HAP-1 (cell line): Measurements from ENCODE around the gene WIPF3.
A peak's percentile ranks its signal among the peaks of the same experiment; 100 is the strongest.

Source experiments
- DNase-seq, 2 experiments: peaks; one replicate each; pipeline ENCODE4 v3.0.0-alpha.2; 2016 to 2020; ENCODE audit warnings: low spot score in 2 of 2
- H3K27me3 ChIP-seq: fragments of 250-450 bp; sonication (Bioruptor Pico); 2 replicates; pipeline ENCODE4 v1.5.1; 2020; ENCODE audit warnings: low read depth, mild to moderate bottlenecking, moderate library complexity
- H3K36me3 ChIP-seq: fragments of 250-450 bp; sonication (Bioruptor Pico); replicated peaks from 2 replicates; pipeline ENCODE4 v1.5.1; 2020; ENCODE audit warnings: mild to moderate bottlenecking
- H3K4me1 ChIP-seq: fragments of 250-450 bp; sonication (Bioruptor Pico); 2 replicates; pipeline ENCODE4 v1.5.1; 2020; ENCODE audit warnings: mild to moderate bottlenecking
- H3K4me3 ChIP-seq: fragments of 250-450 bp; sonication (Bioruptor Pico); 2 replicates; pipeline ENCODE4 v1.5.1; 2020; ENCODE audit warnings: mild to moderate bottlenecking, moderate library complexity
- H3K9me3 ChIP-seq: fragments of 250-450 bp; sonication (Bioruptor Pico); 2 replicates; pipeline ENCODE4 v1.5.1; 2020; ENCODE audit warnings: mild to moderate bottlenecking, moderate library complexity
- in situ Hi-C: fragments of 300-500 bp; cut with MboI; formaldehyde crosslinking; loops from 3 replicates; pipeline ENCODE4 v1.14.3; 2020; ENCODE audit warnings: low sequenced_read_pairs, inconsistent platforms, mixed read lengths

WIPF3 gene

DNA sequence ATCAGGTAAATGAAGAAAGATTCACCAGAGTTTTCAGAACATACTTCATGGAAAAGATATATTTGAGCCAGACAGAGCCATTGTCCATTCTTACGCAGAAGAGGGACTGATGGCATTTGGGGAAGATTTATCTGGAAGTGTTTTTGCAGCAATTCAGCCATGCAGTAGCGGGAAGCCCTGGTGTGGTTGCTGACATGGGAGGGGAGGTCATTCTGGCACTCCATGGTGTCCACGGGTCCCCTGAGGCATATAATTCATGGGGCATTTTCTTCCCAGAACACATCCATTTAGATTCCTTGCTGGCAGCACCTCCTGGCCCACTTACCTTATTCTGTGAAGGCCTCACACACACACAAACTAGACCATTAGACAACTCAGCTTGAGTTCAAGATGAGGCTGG is 55.6 kb downstream of the WIPF3 start:
- in situ Hi-C loops = no loop called here

DNA sequence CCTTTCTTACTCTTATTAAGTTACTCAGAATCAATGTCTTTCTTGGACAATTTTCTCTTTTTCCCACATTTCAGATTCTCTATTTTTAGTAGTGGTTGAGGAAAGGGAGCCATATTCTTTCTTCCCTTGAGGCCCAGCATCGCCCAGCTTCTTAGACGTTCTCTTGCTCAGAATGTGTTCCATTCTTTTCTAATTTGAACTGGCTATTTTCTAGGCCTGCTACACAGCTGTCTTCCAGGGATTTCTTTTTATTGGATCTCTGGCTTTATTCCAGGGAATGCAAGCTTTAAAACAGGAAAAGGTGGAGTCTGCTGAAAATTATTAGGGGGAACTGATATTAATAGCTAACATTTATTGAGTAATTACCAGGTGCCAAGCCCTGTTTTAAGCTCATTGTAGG is 58.3 kb downstream of the WIPF3 start:
- in situ Hi-C loops = no loop called here
- Histone ChIP-seq H3K9me3 (no peaks in the 10 kb centered on the region), H3K4me3 (no peak overlapping the region), H3K36me3 (no peaks in the 10 kb centered on the region), H3K4me1 (no peaks in the 10 kb centered on the region), H3K27me3 (no peaks in the 10 kb centered on the region)
- no peak for DNase-seq

More for the DNA sequence above, 55.6 kb downstream of the WIPF3 start:
- no peaks in the 10 kb centered on the region for H3K9me3 ChIP-seq
- no peak overlapping the region for H3K4me3 ChIP-seq
- no peaks in the 10 kb centered on the region for H3K4me1 ChIP-seq
- no peaks in the 10 kb centered on the region for H3K36me3 ChIP-seq
- H3K27me3 ChIP-seq = no peaks in the 10 kb centered on the region
- no peak for DNase-seq

DNA sequence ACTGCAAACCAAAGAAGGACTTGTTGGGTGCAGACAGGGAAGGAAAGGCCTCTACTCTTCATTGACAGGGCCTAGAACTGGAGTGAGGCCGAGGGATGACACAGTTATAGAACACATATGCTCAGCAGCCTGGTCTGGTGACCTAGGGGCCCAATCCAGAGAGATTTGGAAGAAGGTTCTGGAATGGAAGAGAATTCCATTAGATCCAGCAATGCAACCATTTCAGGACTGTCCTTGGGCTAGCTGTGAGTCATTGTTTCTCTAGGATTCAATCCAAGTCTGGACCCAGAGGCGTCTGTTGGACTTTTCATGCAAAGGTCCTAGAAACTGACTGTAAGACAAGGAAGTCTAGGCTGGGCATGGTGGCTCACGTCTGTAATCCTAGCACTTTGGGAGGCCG is 59.2 kb downstream of the WIPF3 start:
- no peaks in the 10 kb centered on the region for H3K36me3 ChIP-seq
- DNase-seq = no peak
- no peaks in the 10 kb centered on the region for H3K9me3 ChIP-seq
- H3K4me1 ChIP-seq = no peaks in the 10 kb centered on the region
- H3K4me3 ChIP-seq = no peak overlapping the region
- H3K27me3 ChIP-seq = no peaks in the 10 kb centered on the region
- in situ Hi-C loops = no loop called here

DNA sequence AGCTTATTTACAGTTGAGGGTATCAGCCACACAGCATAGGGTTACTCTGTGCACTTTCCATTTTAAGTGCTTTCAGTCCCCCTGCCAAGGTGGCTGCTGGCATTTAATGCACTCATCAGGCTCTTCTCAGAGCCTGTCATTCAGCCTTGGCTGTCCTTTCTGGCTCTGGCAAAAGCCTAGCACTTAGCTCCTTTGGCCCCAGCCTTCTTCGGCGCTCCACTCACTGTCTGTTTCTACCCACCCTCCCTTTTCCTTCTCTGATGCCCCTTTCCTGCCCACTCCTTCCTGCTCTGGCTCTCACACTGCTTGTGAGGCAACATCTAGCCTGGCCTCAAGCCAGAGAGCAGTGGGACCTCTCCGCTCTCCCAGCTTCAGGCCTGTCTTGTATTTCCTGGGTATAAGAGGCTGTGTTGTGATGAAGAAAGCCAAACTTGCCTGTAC is 60.2 kb downstream of the WIPF3 start:
- no peak for DNase-seq
- in situ Hi-C loops = no loop called here
- Histone ChIP-seq H3K4me1 (no peaks in the 10 kb centered on the region), H3K9me3 (no peaks in the 10 kb centered on the region), H3K36me3 (no peaks in the 10 kb centered on the region), H3K27me3 (no peaks in the 10 kb centered on the region), H3K4me3 (no peak overlapping the region)

DNA sequence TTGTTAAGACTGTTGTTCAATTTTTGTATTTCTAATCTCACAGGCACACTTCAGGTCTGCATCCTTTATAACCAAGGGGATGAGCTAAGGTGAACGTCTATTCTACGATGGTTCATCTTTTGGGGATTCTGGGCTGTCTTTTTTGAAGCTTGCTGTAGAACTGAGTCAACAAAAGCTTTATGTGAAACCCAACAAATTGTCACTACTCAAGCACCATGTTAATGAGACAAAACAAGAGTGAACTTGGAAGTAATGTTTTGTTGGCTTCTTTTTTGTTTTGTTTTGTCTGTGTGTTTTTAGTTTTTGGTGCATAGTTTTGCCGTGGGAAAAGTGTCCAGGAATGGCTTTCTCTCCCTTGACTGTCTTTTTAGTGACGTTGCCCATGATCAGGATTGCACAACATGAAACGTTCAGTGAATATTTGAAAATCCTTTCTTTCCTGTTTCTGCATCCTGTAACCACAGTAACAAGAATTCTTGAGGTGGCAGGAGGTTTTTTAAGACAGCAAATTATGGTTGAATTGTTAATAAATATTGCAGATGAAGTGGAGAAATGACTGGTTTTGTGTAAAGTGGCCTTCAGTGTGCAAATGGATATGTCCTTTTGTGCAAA is 65.6 kb downstream of the WIPF3 start:
- Histone ChIP-seq H3K4me3 (no peak overlapping the region), H3K36me3 (0 out of 2 replicates have a peak, but pooled peaks cover 3% of the 10 kb centered on the region), H3K4me1 (no peaks in the 10 kb centered on the region), H3K27me3 (no peaks in the 10 kb centered on the region), H3K9me3 (no peaks in the 10 kb centered on the region)
- in situ Hi-C loops = no loop called here
- DNase-seq = no peak

DNA sequence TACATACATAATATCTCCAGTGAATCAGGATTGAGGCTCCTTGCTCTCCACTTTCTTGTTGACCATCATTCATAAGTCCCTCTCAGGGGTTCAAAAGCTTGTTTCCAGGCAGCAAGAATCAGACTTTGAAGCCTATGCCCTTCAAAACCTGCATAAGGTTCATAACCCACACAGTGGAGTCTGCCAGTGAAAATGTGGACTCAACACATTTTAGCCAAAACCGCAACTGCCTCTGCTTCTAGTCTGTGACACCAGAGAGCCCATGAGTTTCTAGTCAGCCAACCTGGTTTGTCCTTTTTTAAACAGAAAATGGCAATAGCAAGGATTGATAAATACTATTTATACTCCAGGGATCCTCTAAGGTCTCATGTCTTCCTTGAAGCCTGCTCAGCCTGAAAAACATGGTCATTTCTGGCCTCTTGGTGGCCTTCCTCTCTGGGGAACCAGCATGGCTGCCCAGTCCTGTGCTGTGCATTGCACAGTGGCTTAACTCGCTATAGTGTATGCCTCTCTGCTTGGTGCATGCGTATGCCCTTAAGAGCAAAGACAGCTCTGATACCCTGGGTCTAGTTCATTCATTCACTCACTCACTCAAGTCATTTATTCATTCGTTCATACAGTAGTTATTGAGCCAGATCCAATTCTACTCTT is 67.5 kb downstream of the WIPF3 start:
- Histone ChIP-seq H3K4me1 (no peaks in the 10 kb centered on the region), H3K27me3 (no peaks in the 10 kb centered on the region), H3K9me3 (no peaks in the 10 kb centered on the region), H3K36me3 (0 out of 2 replicates have a peak, but pooled peaks cover 3% of the 10 kb centered on the region), H3K4me3 (no peak overlapping the region)
- in situ Hi-C loops = no loop called here
- no peak for DNase-seq

DNA sequence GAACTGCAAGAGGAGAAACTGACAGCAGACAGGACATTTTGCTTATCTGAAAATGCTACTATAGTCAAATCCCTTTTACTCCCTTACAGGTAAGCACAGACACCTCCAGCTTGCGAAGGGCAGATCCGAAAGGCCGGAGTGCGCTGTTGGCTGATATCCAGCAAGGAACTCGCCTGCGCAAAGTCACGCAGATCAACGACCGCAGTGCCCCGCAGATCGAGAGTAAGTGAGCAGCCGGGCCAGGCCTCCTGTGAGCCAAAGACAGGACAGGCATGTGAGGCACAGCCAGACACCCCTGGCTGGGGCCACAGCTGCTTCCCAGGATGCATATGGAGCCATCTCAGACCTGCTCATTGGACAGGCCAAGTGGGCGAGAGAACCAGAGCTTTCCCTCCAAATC is 69.4 kb downstream of the WIPF3 start:
- H3K9me3 ChIP-seq = no peaks in the 10 kb centered on the region
- H3K36me3 ChIP-seq = peaks cover 9% of the 10 kb centered on the region; the same call in 1 of the 2 replicates
- no peak for DNase-seq
- in situ Hi-C loops = no loop called here
- H3K4me1 ChIP-seq = no peaks in the 10 kb centered on the region
- no peaks in the 10 kb centered on the region for H3K27me3 ChIP-seq
- no peak overlapping the region for H3K4me3 ChIP-seq

DNA sequence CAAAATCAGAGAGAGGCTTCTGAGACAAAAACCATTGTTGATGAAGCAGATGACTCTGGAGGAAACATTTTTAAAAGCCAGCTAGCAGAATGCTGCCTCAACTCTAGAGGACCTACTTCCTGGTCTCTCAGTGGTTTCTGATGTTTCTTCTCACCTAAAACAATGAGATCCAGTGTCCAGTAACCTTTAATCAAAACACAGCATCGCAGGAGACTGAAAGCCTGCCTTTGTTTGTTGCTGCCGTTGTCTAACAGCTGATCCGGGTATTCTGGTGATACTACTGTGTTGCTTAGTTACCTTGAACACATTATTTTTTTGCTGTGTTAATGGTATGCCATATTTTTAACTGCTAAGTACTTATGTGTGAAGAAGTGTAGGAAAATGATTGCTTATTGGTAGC is 70.9 kb downstream of the WIPF3 start:
- H3K36me3 ChIP-seq = peaks cover 9% of the 10 kb centered on the region; the same call in 1 of the 2 replicates
- no peak overlapping the region for H3K4me3 ChIP-seq
- no peaks in the 10 kb centered on the region for H3K4me1 ChIP-seq
- no peaks in the 10 kb centered on the region for H3K27me3 ChIP-seq
- no peak for DNase-seq
- in situ Hi-C loops = no loop called here
- H3K9me3 ChIP-seq = no peaks in the 10 kb centered on the region

DNA sequence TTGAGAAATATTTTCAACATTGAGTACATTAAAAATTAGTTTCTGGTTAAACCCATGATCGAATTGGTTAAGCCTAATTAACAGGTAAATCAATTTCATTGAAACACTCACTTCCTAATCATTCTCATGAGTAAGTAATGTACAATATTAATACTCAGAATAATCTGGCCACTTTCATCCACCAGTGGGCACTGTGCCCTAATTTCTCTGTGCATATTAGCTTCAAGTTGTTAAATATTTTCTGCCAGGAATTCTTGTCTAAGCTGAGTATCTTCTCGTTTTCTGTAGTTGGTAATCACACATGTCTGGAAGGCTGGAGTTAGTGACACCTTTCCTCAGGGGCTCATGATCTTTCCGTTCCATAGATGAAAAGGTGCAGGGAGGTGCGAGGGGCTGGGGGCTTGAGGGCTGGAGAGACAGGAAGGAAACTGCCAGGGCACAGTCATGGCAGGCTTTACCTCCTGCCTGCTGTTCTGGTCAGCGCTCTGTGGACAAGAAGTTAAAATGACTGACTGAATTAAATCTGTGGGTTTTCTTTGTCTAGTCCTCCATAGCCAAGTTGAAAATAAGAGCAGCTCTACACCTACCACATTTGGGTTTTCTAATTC is 71.9 kb downstream of the WIPF3 start:
- in situ Hi-C loops = no loop called here

DNA sequence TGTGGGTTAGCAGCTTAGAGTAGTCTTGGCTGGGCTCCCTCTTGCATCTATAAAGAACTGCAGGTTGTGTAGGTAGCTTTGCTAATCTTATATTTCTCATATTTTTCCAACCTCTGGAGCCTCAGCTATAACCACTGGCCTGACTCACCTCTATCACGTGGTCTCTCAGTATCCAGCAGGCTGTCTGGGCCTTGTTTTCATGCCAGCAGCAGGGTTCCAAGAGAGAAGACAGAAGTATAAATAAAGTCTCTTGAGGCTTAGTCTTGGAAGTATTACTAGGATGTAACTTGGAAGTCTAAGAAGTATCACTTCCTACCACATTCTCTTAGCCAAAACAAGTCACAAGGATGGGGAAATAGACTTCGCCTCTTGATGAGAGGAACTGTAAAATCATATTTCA is 73.3 kb downstream of the WIPF3 start:
- H3K36me3 ChIP-seq = peaks cover 9% of the 10 kb centered on the region; the same call in 1 of the 2 replicates
- no peak for DNase-seq
- in situ Hi-C loops = no loop called here

More for the DNA sequence above, 71.9 kb downstream of the WIPF3 start:
- Histone ChIP-seq H3K4me1 (no peaks in the 10 kb centered on the region), H3K9me3 (no peaks in the 10 kb centered on the region), H3K27me3 (no peaks in the 10 kb centered on the region), H3K36me3 (peaks cover 9% of the 10 kb centered on the region; the same call in 1 of the 2 replicates), H3K4me3 (no peak overlapping the region)
- DNase-seq = peak in 1 of 2 experiments; percentile 26

DNA sequence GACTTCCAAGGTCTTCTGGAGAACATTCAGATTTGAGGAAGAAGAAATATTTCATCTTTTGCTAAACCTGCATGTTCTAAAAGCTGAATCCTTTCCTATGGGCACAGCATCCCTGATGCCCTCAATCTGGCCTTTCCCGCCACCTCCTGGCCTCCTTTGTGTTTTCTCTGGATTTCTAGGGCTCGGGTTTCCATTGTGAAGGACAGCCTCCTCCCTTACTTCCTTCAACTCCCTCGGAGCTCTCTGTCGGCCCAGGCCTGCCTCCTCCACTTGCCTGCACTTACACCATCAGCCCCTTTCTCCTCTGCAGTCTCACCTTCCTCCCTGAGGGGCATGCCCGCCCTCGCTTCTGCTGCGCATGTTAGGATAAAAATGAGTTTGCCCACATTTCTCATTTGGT is 75.4 kb downstream of the WIPF3 start:
- in situ Hi-C loops = no loop called here
- no peak for DNase-seq

More for the DNA sequence above, 73.3 kb downstream of the WIPF3 start:
- H3K4me1 ChIP-seq = no peaks in the 10 kb centered on the region
- H3K4me3 ChIP-seq = no peak overlapping the region
- no peaks in the 10 kb centered on the region for H3K9me3 ChIP-seq
- H3K27me3 ChIP-seq = no peaks in the 10 kb centered on the region

DNA sequence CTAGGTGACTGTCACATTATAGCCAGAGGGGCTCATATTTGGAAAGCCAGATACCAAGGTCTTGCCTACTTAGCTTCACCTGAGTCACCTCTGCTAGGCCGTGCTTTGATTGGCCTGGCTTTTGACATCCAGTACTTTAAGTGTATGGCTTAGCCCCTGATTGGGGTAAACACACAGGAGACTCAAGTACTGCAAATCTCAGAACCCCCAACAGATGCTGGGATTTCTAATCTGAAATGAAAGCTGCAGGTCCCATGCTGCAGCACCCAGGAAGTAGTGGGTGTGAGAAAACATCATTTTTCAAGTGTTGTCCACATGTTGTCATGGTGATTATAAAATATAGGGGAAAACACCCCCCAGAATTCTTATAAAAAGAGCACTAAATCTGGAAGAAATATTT is 76.2 kb downstream of the WIPF3 start:
- Histone ChIP-seq H3K4me3 (no peak overlapping the region), H3K36me3 (peaks cover 6% of the 10 kb centered on the region; the same call in 1 of the 2 replicates), H3K4me1 (no peaks in the 10 kb centered on the region), H3K9me3 (no peaks in the 10 kb centered on the region), H3K27me3 (no peaks in the 10 kb centered on the region)
- DNase-seq = no peak
- in situ Hi-C loops = no loop called here

More for the DNA sequence above, 75.4 kb downstream of the WIPF3 start:
- Histone ChIP-seq H3K36me3 (peaks cover 6% of the 10 kb centered on the region; the same call in 1 of the 2 replicates), H3K9me3 (no peaks in the 10 kb centered on the region), H3K4me3 (no peak overlapping the region), H3K27me3 (no peaks in the 10 kb centered on the region), H3K4me1 (no peaks in the 10 kb centered on the region)

DNA sequence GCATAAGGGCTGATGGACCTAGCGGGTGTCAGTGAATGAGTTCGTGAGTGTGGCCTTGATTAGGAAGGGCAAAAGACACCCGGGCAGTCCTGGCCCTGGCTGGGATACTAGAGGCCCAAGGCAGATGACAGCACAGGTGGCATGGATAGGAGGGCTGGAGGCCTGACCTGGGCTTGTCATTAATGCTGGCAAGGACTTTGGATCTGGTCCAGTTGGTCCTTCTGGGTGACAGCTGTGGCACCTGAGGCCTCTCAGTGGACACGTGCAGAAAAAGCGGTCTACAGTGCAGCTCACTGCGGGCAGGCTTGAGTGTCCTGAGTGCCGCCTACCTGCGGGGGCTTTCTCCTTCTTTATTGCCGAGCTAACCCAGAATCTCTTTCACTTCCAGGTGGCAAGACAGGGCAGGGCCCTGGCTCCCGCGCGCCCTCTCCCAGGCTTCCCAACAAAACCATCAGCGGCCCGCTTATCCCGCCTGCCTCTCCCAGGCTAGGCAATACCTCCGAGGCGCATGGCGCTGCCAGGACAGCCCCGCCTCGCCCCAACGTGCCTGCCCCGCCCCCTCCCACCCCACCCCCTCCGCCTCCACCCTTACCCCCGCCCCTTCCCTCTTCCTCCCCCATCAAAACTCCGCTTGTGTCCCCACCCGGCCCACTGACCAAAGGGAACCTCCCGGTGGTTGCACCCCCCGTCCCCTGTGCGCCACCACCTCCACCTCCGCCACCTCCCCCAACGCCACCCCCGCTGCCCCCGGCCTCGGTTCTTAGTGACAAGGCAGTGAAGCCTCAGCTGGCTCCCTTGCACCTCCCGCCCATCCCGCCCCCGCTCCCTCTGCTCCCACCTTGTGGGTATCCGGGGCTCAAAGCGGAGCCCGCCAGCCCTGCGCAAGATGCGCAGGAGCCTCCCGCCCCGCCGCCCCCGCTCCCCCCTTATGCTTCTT is 77.4 kb downstream of the WIPF3 start:
- H3K4me3 ChIP-seq = no peak overlapping the region
- in situ Hi-C loops = no loop called here
- no peaks in the 10 kb centered on the region for H3K9me3 ChIP-seq
- H3K4me1 ChIP-seq = no peaks in the 10 kb centered on the region
- DNase-seq = no peak
- H3K36me3 ChIP-seq = peaks cover 6% of the 10 kb centered on the region; the same call in 1 of the 2 replicates
- no peaks in the 10 kb centered on the region for H3K27me3 ChIP-seq
